HG02973 (cell line): ENCODE measurements around the gene TBKBP1.

ENCODE experiments used
- ATAC-seq: cut with Tn5 transposase; IDR thresholded peaks from one replicate; pipeline ENCODE4 v1.9.1; 2021; ENCODE audit warnings: moderate library complexity; ENCODE audit not compliant: unreplicated experiment

TBKBP1 gene, protein sequence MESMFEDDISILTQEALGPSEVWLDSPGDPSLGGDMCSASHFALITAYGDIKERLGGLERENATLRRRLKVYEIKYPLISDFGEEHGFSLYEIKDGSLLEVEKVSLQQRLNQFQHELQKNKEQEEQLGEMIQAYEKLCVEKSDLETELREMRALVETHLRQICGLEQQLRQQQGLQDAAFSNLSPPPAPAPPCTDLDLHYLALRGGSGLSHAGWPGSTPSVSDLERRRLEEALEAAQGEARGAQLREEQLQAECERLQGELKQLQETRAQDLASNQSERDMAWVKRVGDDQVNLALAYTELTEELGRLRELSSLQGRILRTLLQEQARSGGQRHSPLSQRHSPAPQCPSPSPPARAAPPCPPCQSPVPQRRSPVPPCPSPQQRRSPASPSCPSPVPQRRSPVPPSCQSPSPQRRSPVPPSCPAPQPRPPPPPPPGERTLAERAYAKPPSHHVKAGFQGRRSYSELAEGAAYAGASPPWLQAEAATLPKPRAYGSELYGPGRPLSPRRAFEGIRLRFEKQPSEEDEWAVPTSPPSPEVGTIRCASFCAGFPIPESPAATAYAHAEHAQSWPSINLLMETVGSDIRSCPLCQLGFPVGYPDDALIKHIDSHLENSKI

DNA sequence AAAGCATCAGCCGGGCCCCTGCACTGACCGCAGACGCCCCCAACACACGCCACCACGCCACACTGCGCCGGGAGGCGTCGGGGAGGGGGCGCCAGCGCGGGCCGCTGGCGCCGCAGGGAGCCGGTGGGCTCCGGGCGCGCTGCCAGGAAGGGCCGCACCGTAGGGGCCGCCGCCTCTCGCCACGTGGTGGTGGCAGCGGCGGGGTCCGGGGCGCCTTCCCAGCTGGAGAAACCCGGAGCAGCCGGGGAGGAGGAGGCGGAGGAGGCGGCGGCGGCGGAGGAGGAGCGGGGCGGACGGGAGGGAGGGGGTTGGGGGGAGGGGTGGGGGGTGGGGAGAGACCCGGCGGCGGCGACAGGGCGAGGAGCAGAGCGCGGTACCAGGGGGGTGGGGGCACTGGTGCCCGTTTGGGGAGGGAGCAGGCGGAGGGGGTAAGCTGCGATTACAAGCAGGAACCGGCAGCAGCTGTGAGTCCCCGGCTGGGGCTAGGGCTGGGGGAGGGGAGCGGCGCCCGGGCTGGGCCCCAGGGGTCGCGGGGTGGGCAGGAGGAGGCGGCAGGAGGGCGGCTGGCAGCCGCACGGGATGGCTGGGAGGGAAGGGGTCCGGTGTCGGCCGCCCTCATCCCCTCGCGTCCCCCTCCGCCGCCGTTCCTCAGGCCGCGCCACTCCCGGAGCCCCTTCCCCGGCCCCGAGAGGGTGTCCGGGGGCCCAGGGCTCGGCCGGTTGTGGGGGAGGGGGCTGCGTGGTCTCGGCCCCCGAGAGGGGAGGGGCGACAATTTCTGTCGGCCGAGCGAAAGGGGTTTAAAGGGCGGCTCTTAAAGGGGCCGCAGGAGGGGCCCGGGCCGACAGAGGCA lies at the start of gene TBKBP1:
TBKBP1 (plus strand) TSS at position 431 of the 850 bp plus-strand sequence. CDS start 1,952 bp downstream, outside the sequence.
- ATAC-seq: no peak

DNA sequence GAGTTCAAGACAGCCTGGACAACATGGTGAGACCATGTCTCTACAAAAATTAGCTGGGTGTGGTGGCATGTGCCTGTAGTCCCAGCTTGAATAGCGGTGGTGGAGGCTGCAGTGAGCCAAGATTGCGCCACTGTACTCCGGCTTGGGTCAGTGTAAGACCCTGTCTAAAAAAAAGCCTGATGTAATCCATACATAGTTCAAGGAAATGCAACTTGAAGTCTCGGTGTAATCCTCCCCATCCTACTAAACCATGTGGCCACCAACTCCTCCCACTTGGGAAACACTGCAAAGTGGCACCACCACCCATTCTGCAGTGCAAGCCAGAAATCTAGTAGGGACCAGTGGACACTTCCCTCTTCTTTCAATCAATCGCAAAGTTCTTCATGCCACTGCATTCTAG lies 49.6 kb upstream of the TBKBP1 start:
- ATAC-seq: no peak

DNA sequence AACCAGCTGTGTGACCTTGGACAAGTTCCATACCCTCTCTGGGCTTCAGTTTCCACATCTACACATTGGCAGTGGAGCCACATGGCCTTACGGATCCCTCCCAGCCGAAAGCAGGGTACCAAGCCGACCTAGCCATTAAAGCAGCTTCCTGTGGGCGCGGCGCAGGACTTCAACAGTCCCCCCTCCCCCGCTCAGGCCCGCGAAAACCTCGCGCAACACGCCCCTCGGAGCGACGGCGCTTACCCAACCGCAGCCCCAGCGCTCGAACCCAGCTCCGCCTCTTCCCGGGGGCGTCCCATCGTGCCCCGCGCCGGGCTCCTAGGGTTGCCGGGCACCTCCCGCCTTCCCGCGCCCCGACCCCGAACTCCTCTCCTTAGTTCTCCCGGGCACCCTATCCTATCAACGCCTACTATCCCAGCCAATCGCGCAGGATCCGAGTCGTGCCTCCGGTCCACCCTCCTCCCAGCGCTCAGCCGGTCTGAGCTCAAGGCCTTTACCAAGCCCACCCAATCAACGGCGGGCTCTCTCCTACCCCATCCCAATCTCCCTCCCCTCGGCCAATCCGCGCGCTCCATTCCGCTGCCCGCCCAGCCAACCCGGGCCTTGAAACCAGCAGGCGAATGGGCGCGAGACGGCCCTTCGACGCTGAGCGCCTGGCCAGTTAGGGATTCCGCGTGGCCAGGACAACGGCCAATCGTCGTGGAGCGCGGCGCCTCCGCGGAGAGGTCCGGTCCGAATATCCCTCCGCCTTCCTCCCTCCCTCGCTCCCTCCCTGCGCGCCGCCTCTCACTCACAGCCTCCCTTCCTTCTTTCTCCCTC lies 44.6 kb upstream of the TBKBP1 start, which contains the start of gene KPNB1:
KPNB1 (plus strand) TSS at position 767 of the 819 bp plus-strand sequence. CDS start 326 bp downstream, outside the sequence.
- ATAC-seq: peak; percentile 68

DNA sequence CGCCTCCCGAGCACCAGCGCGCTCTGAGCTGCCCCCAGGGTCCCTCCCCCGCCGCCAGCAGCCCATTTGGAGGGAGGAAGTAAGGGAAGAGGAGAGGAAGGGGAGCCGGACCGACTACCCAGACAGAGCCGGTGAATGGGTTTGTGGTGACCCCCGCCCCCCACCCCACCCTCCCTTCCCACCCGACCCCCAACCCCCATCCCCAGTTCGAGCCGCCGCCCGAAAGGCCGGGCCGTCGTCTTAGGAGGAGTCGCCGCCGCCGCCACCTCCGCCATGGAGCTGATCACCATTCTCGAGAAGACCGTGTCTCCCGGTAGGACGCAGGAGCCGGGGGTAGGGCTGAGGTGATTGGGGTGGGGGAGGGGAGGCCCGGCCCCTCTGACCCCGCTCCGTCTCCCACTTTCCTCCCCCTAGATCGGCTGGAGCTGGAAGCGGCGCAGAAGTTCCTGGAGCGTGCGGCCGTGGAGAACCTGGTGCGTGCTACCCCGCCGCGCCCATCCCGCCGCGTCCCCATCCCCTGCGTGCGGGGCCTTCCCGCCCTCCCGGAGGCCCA lies 43.9 kb upstream of the TBKBP1 start:
- ATAC-seq: peak; percentile 5

DNA sequence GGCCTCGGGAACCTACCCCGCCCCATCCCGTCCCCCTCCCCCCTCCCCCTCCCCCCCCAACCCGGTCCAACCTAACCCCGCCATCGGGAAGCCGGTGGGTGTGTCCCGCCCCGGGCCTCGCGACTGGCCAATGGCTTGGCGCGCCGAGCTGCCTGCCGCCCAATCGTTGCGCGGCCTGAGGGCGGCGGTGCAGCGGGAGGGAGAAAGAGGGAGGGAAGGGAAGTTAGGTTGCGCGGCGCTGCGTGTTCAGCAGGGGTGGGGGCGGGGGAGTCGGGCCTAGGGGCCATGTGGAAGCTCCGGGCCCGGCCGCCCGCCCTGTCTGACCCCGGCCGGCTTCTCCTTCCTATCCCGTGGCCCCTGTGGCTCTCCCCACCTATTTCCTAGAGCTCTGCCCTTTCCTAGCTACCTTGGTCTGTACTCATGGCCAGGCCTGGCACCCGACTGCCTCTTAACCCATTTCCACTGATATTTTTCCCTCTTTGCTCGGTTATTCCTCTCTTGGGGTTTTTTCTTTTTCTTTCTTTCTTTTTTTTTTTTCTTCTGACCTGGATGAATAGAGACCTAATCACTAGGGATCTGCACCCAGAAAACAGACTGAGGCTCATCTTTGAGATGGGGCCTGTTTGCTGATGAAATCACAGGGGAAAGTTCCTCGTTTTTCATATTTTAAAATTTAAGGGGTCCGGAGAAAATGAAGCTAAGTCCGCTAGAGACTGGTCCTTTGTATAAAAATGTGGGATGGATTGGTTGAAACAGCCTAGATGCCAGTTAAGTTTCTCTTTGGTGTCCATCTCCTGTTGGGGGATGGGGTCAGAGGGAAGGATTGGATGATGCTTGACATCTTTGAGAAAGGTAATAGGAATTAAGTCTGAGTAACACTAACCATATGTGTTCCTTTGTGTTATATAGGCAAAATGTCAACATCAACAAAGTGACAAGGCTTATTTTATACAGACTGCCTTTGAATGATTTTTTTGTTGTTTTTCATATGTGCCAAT lies 43.1 kb upstream of the TBKBP1 start:
- ATAC-seq: peak; percentile 45

DNA sequence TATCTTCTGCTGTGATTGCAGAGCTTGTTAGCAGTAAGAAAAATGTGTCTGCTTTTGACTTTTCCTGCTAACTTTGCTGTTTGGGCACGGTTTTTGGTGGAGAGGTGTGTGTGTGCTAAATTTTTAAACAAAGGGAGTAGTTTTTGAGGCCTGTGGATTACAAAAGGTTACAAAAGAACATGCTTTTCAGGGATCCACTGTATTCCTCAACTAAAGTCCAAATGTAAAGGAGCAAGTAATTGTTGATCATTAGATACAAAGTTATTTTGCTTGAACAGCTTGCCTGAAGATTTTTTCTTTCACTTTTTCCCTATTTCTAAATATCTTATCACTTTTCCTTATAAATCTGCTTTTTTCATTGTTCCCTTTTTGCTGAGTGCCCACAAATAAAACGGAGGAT lies 42.3 kb upstream of the TBKBP1 start:
- no peak for ATAC-seq

DNA sequence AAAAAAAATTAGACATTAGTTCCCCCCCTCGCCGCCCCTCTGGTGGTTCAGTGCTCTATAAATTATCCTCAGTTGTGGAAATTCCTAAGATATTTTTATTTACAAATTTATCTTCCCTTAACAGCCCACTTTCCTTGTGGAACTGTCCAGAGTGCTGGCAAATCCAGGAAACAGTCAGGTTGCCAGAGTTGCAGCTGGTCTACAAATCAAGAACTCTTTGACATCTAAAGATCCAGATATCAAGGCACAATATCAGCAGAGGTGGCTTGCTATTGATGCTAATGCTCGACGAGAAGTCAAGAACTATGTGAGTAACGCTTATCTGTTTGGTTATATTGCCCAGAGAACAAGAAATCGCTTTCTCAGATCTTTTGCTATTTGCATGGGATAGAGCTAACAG lies 41.4 kb upstream of the TBKBP1 start:
- ATAC-seq: no peak

DNA sequence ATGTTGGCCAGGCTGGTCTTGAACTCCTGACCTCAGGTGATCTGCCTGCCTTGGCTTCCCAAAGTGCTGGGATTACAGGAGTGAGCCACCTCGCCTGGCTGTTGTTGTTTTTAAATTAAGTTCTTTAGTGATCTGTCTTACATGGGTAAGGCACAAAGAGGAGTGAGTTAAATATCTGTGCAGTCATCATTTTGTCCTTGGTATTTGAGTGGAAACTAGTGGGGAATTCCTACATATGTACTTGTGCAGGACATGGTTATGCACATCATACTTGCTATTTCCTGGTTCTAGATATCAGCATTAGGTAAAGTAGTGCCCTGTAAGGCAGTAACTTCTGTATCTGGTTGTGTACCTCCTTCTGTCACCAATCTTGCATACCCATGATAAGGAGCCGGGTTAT lies 40.5 kb upstream of the TBKBP1 start:
- no peak for ATAC-seq

DNA sequence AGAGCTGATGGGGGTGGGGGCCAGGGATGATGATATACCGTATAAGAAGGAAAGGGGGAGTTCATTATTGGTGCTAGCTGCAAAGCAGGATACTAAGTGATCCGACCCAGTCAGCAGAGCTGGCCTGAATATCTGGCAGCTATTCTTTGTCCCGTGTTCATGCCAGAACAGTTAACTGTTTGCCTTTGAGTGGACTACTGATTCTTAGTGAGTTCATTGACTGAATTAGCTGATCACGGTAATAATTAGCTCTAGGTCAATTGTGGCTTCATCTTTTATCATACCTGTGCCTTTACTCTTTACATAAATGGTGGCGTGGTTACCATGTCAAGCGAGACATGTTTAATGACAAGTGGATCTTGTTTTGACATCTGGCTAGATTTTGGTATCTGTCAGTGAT lies 39.0 kb upstream of the TBKBP1 start:
- ATAC-seq: no peak

DNA sequence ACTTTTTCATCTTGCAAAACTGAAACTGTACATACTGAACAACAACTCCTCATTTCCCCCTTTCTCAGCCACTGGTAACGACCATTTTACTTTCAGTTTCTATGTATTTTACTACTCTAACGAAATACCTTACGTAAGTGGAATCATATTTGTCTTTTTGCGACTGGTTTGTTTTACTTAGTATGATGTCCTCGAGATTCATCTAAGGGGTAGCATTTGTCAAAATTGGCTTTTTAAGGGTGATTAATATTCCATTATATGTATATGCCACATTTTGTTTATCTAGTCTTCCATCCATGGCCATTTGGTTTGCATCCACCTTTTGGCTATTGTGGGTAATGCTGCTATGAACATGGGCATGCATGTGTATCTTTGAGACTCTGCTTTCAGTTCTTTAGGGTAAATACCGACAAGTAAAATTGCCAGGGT lies 33.9 kb upstream of the TBKBP1 start:
- peak; percentile 52 for ATAC-seq

DNA sequence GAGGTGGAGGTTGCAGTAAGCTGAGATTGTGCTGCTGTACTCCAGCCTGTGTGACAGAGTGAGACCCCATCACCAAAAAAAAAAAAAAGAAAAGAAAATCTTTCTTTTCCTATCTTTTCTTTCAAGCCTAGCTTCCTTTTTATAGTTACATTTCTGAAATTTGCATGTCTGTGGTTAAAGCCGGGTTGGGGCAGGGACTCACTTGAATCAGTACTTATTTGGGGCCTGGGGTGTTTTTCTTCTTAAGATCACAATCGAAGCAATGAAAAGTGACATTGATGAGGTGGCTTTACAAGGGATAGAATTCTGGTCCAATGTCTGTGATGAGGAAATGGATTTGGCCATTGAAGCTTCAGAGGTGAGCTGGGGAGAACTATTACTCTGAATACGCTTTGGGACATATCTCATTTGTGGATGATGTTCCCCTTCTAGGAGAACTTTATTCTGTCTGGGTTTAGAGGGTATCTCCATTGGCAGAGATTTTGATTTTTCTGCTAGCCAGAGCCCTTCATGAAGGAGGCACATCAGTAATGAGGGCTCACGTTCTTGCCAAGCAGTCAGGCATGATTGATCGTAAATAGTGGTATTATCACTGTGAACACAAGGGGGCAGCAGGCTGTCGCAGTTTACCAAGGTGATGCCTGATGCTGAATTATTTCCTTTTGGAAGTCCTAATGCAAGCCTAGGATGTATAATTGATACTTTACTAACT lies 29.9 kb upstream of the TBKBP1 start:
- ATAC-seq: peak; percentile 44

DNA sequence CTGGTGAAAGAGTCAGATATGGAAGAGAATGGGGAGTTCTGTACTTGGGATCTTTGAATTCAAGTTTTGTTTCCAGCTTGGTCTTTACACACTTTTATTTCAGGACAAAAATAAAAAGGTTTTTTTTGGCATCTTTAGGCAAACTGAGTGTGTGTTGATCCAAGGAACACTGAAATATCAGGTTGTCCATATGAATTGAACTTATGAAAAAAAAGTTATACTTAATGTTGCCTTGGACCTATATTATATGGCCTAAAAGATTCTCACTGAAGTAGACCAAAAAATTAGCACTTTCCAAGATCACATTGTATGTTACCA lies 29.4 kb upstream of the TBKBP1 start:
- ATAC-seq: no peak

DNA sequence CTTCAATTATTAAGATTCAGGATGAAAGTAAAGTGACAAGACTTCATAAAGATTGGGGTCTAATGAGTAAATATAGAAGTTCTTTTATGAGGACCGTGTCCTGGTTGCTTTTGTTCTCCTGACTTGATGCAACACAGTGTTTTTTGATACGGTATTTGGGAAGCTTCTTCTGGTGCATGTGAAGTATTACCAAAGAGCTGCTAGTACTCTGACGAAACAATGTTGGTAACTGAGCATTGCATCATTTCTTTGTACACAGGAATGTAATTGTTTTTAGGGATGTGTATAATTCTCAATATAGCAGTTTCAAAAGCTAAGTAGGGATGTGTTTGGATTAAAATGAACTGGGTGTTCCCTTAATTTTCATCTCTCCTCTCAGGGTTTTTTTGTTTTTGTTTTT lies 28.3 kb upstream of the TBKBP1 start:
- no peak for ATAC-seq

DNA sequence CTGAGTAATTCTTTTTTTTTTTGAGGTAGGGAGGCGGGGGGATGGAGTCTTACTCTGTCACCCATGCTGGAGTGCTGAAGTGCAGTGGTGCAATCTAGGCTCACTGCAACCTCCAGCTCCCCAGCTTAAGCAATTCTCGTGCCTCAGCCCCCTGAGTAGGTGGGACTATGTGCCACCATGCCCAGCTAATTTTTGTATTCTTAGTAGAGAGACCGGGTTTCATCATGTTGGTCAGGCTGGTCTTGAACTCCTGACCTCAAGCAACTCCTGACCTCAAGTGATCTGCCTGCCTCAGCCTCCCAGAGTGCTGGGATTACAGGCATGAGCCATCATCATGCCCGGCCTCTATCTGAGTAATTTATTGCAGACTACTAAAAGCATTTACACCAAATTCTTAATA lies 24.9 kb upstream of the TBKBP1 start:
- ATAC-seq: no peak

DNA sequence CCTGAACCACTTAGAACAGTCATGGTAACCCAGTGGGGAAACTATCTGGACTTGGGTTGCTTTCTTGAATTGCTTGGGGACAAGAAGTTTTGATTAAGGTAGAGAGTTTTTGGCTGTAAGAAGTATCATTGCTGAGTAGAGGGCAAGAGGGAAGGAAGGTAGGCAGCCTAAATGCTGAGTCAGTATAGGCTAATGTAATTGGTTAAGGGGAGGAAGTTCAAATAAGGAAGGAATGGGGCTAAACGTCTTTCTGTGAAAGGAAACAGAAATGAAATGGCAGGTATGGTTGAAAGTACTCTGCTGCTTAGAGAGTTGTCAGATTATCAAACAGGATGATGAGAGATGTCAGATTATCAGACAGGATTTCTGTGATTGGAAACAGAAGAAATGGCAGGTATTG lies 23.9 kb upstream of the TBKBP1 start:
- ATAC-seq: no peak

DNA sequence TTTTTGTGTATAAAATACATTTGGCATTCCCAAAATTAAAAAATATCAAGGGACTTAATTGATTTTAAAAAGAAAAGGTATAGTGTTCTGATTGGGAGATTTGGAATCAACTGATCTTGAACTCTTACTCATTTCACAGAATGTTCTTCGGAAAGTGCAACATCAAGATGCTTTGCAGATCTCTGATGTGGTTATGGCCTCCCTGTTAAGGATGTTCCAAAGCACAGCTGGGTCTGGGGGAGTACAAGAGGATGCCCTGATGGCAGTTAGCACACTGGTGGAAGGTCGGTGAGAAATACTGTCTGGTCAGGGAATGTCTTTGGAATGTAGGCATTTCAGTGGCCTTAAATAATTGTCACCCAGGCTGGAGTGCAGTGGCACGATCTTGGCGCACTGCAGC lies 19.5 kb upstream of the TBKBP1 start:
- no peak for ATAC-seq

DNA sequence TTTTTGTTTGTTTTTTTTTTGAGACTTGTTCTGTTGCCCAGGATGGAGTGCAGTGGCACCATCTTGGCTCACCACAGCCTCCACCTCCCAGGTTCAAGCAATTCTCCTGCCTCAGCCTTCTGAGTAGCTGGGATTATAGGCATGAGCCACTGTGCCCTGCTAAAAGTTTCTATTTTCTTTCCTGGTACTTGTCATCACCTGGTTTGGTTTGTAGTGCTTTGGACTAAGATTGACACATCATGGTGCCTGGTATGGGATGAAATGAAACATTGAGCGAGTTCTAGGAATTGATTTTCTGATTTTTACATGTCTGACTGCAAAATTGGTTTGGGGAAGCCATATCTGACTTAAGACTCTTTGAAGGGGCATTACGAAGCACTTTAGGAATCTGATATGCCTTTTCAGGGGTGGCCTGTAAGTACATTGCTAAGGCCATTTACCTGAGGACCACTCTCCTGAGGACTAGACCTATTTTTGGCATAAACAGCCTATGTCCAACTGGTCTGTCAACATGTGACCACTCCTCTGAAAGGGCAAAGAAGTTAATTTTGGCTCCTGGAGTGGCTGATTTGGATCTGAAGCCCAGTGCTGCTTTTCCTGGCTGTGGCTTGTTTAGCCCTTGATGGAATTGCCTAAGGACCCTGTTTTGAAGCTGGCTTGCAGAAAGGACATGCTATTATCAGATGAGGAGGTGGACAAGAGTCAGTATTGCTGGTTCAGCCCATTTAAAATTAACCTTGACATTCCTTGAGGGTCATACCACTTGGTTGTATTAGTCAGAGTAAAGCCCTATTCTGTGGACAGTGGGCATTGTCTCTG lies 18.4 kb upstream of the TBKBP1 start:
- ATAC-seq: no peak

DNA sequence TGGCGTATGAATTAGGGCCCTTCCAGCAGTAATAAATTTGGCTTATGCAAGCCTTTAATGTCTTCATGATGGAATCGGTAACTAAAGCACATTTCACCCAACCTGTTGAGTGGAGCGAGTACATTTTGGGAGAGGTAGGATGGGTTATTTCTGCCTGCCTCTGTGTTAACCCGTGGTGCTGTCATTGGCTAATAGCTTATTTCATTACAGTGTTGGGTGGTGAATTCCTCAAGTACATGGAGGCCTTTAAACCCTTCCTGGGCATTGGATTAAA lies 17.8 kb upstream of the TBKBP1 start:
- ATAC-seq: no peak
